Measurements from ENCODE around the gene ABHD16A. TPM values are rescaled to one million over a fixed set of nuclear protein-coding genes. Genes with fewer than 3 reads are reported as not detected.

Gene ABHD16A
- total and polyA plus RNA-seq, 10 of the 15 experiments (the other 5 are each of a cell fraction or from before 2014, with no cell fraction given): 7.5 to 43.0 (median 32.9) TPM

- TF ChIP-seq, protein P1, sequence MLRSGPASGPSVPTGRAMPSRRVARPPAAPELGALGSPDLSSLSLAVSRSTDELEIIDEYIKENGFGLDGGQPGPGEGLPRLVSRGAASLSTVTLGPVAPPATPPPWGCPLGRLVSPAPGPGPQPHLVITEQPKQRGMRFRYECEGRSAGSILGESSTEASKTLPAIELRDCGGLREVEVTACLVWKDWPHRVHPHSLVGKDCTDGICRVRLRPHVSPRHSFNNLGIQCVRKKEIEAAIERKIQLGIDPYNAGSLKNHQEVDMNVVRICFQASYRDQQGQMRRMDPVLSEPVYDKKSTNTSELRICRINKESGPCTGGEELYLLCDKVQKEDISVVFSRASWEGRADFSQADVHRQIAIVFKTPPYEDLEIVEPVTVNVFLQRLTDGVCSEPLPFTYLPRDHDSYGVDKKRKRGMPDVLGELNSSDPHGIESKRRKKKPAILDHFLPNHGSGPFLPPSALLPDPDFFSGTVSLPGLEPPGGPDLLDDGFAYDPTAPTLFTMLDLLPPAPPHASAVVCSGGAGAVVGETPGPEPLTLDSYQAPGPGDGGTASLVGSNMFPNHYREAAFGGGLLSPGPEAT (IDR thresholded peaks at IDR 0.05; ENCODE audit: low read depth): no peak
- TF ChIP-seq YBX1 (IDR thresholded peaks at IDR 0.05) (no peak), ATF2 (IDR thresholded peaks at IDR 0.05; ENCODE audit: low read length) (no peak), ZNF622 (IDR thresholded peaks at IDR 0.05) (no peak), POLR2AphosphoS2 (IDR thresholded peaks at IDR 0.05; ENCODE audit: low read depth, low read length) (no peak), POU2F2 (IDR thresholded peaks at IDR 0.05; ENCODE audit: borderline replicate concordance, low read depth, low read length) (no peak), HSF1 (IDR thresholded peaks at IDR 0.05; ENCODE audit: low read depth, low read length) (no peak), HDGF (IDR thresholded peaks at IDR 0.05) (0 out of 2 replicates have a peak, but pooled peaks have one; percentile 31), PAX5 (IDR thresholded peaks at IDR 0.05; ENCODE audit: borderline replicate concordance, low read depth, low read length) (no peak), REST (IDR thresholded peaks at IDR 0.05; ENCODE audit: low read depth, low read length) (no peak), CREB1 (IDR thresholded peaks at IDR 0.05; ENCODE audit: low read depth) (no peak), RAD51 (IDR thresholded peaks at IDR 0.05) (peak; percentile 17; the same call in 1 of the 2 replicates), IRF5 (IDR thresholded peaks at IDR 0.05; ENCODE audit: borderline replicate concordance) (no peak), SP1 (IDR thresholded peaks at IDR 0.05; ENCODE audit: low read depth, low read length) (peak; percentile 33), TAF1 (IDR thresholded peaks at IDR 0.05; ENCODE audit: borderline replicate concordance, low read depth, low read length) (no peak; the same call in 1 of the 2 replicates), BACH1 (IDR thresholded peaks at IDR 0.05; ENCODE audit: borderline replicate concordance) (no peak), RFX5 (IDR thresholded peaks at IDR 0.05; ENCODE audit: low read depth, low read length) (no peak), ZNF274 (IDR thresholded peaks at IDR 0.05; ENCODE audit: insufficient read depth, insufficient read length) (no peak), GATAD2B (conservative IDR thresholded peaks at IDR 0.05; ENCODE audit: low read depth) (no peak), FOS (IDR thresholded peaks at IDR 0.05; ENCODE audit: borderline replicate concordance, extremely low read depth, insufficient read length) (no peak)
- TF ChIP-seq, protein P2, sequence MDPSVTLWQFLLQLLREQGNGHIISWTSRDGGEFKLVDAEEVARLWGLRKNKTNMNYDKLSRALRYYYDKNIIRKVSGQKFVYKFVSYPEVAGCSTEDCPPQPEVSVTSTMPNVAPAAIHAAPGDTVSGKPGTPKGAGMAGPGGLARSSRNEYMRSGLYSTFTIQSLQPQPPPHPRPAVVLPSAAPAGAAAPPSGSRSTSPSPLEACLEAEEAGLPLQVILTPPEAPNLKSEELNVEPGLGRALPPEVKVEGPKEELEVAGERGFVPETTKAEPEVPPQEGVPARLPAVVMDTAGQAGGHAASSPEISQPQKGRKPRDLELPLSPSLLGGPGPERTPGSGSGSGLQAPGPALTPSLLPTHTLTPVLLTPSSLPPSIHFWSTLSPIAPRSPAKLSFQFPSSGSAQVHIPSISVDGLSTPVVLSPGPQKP (IDR thresholded peaks at IDR 0.05; ENCODE audit: low read depth, low read length): no peak
These were observed 34.3 kb upstream of the ABHD16A start (continued) for GRCh38 chr6:31737315-31737990.
